ENCODE results near the gene UBA1. TPM values are rescaled to one million over a fixed set of nuclear protein-coding genes. Genes with fewer than 3 reads are reported as not detected.

UBA1 gene
- total and polyA plus RNA-seq, 2 of the 8 experiments (the other 6 are each of a cell fraction or from before 2014, with no cell fraction given) = 313 to 458 TPM

GRCh38 chrX:47230136-47230868, 36.7 kb downstream of the UBA1 start:
- H3K23me2 ChIP-seq (ENCODE audit: low read depth, low read length) = no peaks in the 10 kb centered on the region
- no peak overlapping the region for H3K56ac ChIP-seq (replicated peaks; ENCODE audit: insufficient read length, low read depth, low read length)
- no peaks in the 10 kb centered on the region for H3K79me1 ChIP-seq (ENCODE audit: low read depth, low read length)
- ChIA-PET POLR2A (ENCODE audit: partially characterized antibody) (interaction anchor here (0.8 to 3.0 kb wide), 7 partner anchors 9 to 91 kb away, joined by 3 to 16 read pairs (median 3); partner anchors contain the start of gene CDK16), CTCF (ENCODE audit: partially characterized antibody) (interaction anchor here (1.1 kb wide), 1 partner anchor 154 kb away, joined by 3 read pairs; no protein-coding TSS in a partner anchor)
- H3K14ac ChIP-seq (ENCODE audit: insufficient read length) = no peak overlapping the region
- H3K36me3 ChIP-seq (ENCODE audit: control insufficient read depth in 2 of 4, insufficient read depth in 4 of 4, low read length in 3 of 4) = peaks cover under 1 to 34% (median 23%) of the 10 kb centered on the region in 4 experiments; a peak in 7 of 8 replicates
- no peak overlapping the region for H3K27ac ChIP-seq (ENCODE audit: low read depth, low read length)
- no peak overlapping the region for H4K5ac ChIP-seq (ENCODE audit: insufficient read length, low read depth, low read length)
- 98% methylated on average over 5 of the region's 5 CpGs; no CpG with 5 or more reads in 1 of the 2 experiments for WGBS, 2 experiments (ENCODE audit: extremely low coverage in 1 of 2, insufficient coverage in 1 of 2, insufficient read length in 1 of 2, insufficient replicate concordance in 2 of 2, low coverage in 1 of 2, low lambda C conversion rate in 2 of 2, missing lambda C conversion rate in 1 of 2)
- no peak overlapping the region for H2BK120ac ChIP-seq (replicated peaks; ENCODE audit: low read depth, low read length)
- H3K27me3 ChIP-seq (replicated peaks in 1 of 4; ENCODE audit: control insufficient read depth in 3 of 4, extremely low read depth in 1 of 4, insufficient read depth in 3 of 4, low read length in 3 of 4) = no peaks in the 10 kb centered on the region
- H3K18ac ChIP-seq (ENCODE audit: extremely low read depth, low read length) = no peak overlapping the region
- H2BK15ac ChIP-seq (ENCODE audit: low read length) = no peak overlapping the region
- no peak overlapping the region for H4K91ac ChIP-seq (replicated peaks; ENCODE audit: insufficient read length, low read length)
- H2AFZ ChIP-seq (ENCODE audit: low read length) = no peak overlapping the region
- FAIRE-seq = no peak
- H3K23ac ChIP-seq (ENCODE audit: insufficient read length) = no peak overlapping the region
- no peak overlapping the region for H4K8ac ChIP-seq (ENCODE audit: extremely low read depth, insufficient read depth, low read length)
- no peak overlapping the region for H2BK5ac ChIP-seq (ENCODE audit: low read depth, low read length)
- peaks cover 0 to 17% of the 10 kb centered on the region in 2 experiments; a peak in 3 of 4 replicates for H3K79me2 ChIP-seq (ENCODE audit: control insufficient read depth in 1 of 2, insufficient read depth in 2 of 2, low read length in 2 of 2)
- H3K4me1 ChIP-seq (replicated peaks in 1 of 4; ENCODE audit: control insufficient read depth in 3 of 4, insufficient read depth in 4 of 4, low read length in 3 of 4) = peaks cover 0 to 9% (median 5%) of the 10 kb centered on the region in 4 experiments; a peak in 4 of 7 replicates
- H4K20me1 ChIP-seq (replicated peaks in 1 of 2; ENCODE audit: control insufficient read depth in 1 of 2, insufficient read depth in 2 of 2, low read length in 2 of 2) = no peaks in the 10 kb centered on the region
- no peak overlapping the region for H3K9ac ChIP-seq (replicated peaks in 1 of 4; ENCODE audit: extremely low read depth in 1 of 4, low read depth in 3 of 4, low read length in 3 of 4)
- no peak overlapping the region for H3K4me3 ChIP-seq (ENCODE audit: extremely low read depth in 1 of 4, insufficient read depth in 2 of 4, low read depth in 3 of 4, low read length in 4 of 4)
- TF ChIP-seq MAFK (IDR thresholded peaks at IDR 0.05; ENCODE audit: low read depth, low read length) = no peak
- no peak for TF ChIP-seq RAD21 (IDR thresholded peaks at IDR 0.05 in 1 of 2, conservative IDR thresholded peaks at IDR 0.05 in 1 of 2; ENCODE audit: low read depth in 2 of 2, low read length in 2 of 2)
- TF ChIP-seq POLR2A (IDR thresholded peaks at IDR 0.05; ENCODE audit: control extremely low read depth in 1 of 2, low read depth in 2 of 2, low read length in 2 of 2) = 0 out of 3 replicates have a peak, but pooled peaks of 1 of the 2 experiments have one; percentile 29
- no peak for TF ChIP-seq GTF2F1 (IDR thresholded peaks at IDR 0.05; ENCODE audit: borderline replicate concordance, low read depth, low read length)
- no peak overlapping the region for H3K4ac ChIP-seq (replicated peaks; ENCODE audit: insufficient read length, low read depth, low read length)
- H2BK20ac ChIP-seq (ENCODE audit: low read length) = no peak overlapping the region
- no peak overlapping the region for H2BK12ac ChIP-seq (ENCODE audit: low read depth, low read length)
- no peak for DNase-seq (ENCODE audit: low read depth in 1 of 2, low spot score in 2 of 2)
- H3K9me3 ChIP-seq (ENCODE audit: insufficient read depth in 2 of 2, low read depth in 1 of 2, low read length in 1 of 2) = no peaks in the 10 kb centered on the region
- no peak overlapping the region for H3K4me2 ChIP-seq (ENCODE audit: insufficient read depth in 1 of 2, low read depth in 2 of 2, low read length in 2 of 2)
- no peak overlapping the region for H2AK5ac ChIP-seq (ENCODE audit: low read depth, low read length)

Data from H1 (cell line).